ENCODE data around the gene KCNJ4. TPM values are rescaled to one million over a fixed set of nuclear protein-coding genes. Genes with fewer than 3 reads are reported as not detected.

The KCNJ4 gene
- total RNA-seq, 1 experiment from 2014 or later = not detected

DNA sequence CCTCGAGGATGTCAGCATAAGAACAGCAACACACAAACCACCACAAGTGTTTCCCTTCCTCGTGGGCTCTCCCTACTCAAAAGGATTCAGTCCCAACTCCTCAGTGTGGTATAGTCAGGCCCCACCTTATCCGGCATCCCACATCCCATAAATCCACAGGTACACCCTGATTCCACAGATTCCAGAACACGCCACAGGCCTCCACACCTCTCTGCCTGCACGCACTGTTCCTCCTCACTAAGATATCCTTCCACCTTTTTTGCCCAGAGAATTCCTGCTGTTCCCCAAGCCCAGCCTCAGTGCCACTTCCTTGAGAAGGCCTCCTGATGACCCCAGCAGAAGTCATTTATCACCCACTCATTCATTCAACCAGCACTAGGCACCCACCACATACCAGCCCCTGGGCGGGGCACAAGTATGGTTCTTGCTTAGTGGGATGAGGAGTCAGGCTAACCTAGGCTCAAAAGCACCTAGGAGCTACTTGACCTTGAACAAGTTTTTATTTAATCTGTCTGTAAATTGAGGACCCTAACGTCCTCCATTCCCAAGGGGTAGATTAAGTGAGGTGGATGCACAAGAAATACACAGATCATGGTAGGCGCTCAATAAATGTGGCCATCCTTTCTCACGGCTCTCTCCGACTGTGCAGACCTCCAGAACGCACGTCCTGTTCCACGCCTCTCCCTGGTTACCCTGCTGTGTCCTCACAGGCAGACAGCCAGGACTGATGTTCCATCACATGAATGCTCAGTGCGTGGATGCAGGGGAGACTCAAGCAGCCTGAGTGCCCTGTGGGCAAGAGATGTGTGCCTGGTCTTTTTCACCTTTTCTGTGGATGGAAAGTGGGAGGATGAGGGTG is 2.1 kb upstream of the KCNJ4 start:
- H2AFZ ChIP-seq (ENCODE audit: low read length) = no peak overlapping the region
- H3K79me2 ChIP-seq (ENCODE audit: low read length) = no peaks in the 10 kb centered on the region
- H3F3A ChIP-seq (ENCODE audit: low read length, unreplicated experiment) = no peaks in the 10 kb centered on the region
- BruUV-seq (replicated peaks) = no TSS peak
- ATAC-seq (no peak), DNase-seq (no peak)
- no peak for TF ChIP-seq EZH2phosphoT487 (IDR thresholded peaks at IDR 0.05; ENCODE audit: borderline replicate concordance, low read length)
- TF ChIP-seq CTCF (conservative IDR thresholded peaks at IDR 0.05; ENCODE audit: low read depth, low read length) = no peak
- no peak for TF ChIP-seq EZH2 (IDR thresholded peaks at IDR 0.05; ENCODE audit: low read length, unreplicated experiment)
- no peaks in the 10 kb centered on the region for H3K4me1 ChIP-seq (ENCODE audit: insufficient read depth, low read length)
- no peak overlapping the region for H3K27ac ChIP-seq (ENCODE audit: low read length)
- peaks cover 10% of the 10 kb centered on the region for H3K27me3 ChIP-seq (ENCODE audit: low read length)
- intact Hi-C loops (cut with micrococcal nuclease) = no loop called here
- ChIA-PET CTCF (no interaction called here), POLR2A (ENCODE audit: unreplicated experiment) (no interaction called here)
- no peaks in the 10 kb centered on the region for H3K36me3 ChIP-seq (ENCODE audit: low read depth, low read length)
- no peaks in the 10 kb centered on the region for H4K20me1 ChIP-seq (ENCODE audit: low read length)
- H3K4me2 ChIP-seq (ENCODE audit: low read length) = no peak overlapping the region
- H3K4me3 ChIP-seq (ENCODE audit: low read length) = no peak overlapping the region
- H3K9ac ChIP-seq (ENCODE audit: low read length) = no peak overlapping the region
- no peaks in the 10 kb centered on the region for H3K9me2 ChIP-seq (replicated peaks; ENCODE audit: low read length)
- no peaks in the 10 kb centered on the region for H3K9me3 ChIP-seq (ENCODE audit: low read length)

DNA sequence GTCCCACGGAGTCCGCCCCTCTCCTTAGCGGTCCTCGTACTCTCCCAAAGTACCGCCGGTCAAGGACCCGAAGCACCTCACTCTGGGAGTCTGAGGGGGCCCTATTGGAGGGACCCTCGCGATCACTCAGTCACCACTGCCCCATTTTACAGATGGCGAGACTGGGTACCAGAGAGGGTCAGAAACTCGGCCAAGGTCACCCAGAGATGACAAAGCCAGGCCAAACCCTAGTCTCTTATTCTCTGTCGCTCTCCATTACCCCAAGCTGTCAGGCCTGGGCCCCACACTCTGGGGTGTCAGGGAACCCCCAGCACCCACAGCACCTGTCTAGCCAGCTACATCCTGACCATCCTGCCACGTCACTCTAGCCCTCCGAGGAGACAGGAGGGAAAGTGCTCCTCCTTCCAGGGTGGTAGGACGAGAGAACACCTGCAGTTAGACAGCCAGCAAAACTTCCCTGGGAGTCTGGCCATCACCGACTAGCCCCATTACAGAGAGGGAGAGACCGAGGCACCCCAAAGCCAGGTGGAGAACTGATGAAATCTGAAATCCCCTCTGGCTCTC is 1.4 kb upstream of the KCNJ4 start:
- no peak overlapping the region for H3K27ac ChIP-seq (ENCODE audit: low read length)
- H3K36me3 ChIP-seq (ENCODE audit: low read depth, low read length) = no peaks in the 10 kb centered on the region
- H3K4me1 ChIP-seq (ENCODE audit: insufficient read depth, low read length) = no peaks in the 10 kb centered on the region
- no peak overlapping the region for H3K4me2 ChIP-seq (ENCODE audit: low read length)
- ATAC-seq = no peak
- no peak for DNase-seq
- H3K9ac ChIP-seq (ENCODE audit: low read length) = no peak overlapping the region
- CTCF ChIA-PET = no interaction called here
- H3F3A ChIP-seq (ENCODE audit: low read length, unreplicated experiment) = no peaks in the 10 kb centered on the region
- BruUV-seq (replicated peaks) = no TSS peak
- H3K27me3 ChIP-seq (ENCODE audit: low read length) = peaks cover 10% of the 10 kb centered on the region
- POLR2A ChIA-PET (ENCODE audit: unreplicated experiment) = no interaction called here
- H3K9me3 ChIP-seq (ENCODE audit: low read length) = no peaks in the 10 kb centered on the region
- H3K79me2 ChIP-seq (ENCODE audit: low read length) = no peaks in the 10 kb centered on the region
- no peak overlapping the region for H2AFZ ChIP-seq (ENCODE audit: low read length)
- no peaks in the 10 kb centered on the region for H4K20me1 ChIP-seq (ENCODE audit: low read length)
- no peak overlapping the region for H3K4me3 ChIP-seq (ENCODE audit: low read length)
- intact Hi-C loops (cut with micrococcal nuclease) = no loop called here
- no peaks in the 10 kb centered on the region for H3K9me2 ChIP-seq (replicated peaks; ENCODE audit: low read length)
- TF ChIP-seq EZH2 (IDR thresholded peaks at IDR 0.05; ENCODE audit: low read length, unreplicated experiment) (no peak), CTCF (conservative IDR thresholded peaks at IDR 0.05; ENCODE audit: low read depth, low read length) (no peak), EZH2phosphoT487 (IDR thresholded peaks at IDR 0.05; ENCODE audit: borderline replicate concordance, low read length) (no peak)
